K562 (cell line): ENCODE measurements around the gene NMT1. TPM values are rescaled to one million over a fixed set of nuclear protein-coding genes. Genes with fewer than 3 reads are reported as not detected.
A peak's percentile ranks its signal among the peaks of the same experiment; 100 is the strongest.

Experiments
- ATF1 ChIP-seq, 2 experiments: fragments of 450-650 bp in 1 of 2; IDR thresholded peaks; 2 replicates each; pipeline ENCODE4 v1.6.1; 2016; ENCODE audit warnings: missing compliant biosample characterization in 1 of 2, missing genetic modification characterization in 1 of 2
- BRD4 ChIP-seq: fragments of 200-600 bp; sonication (generic); IDR thresholded peaks from 2 replicates; pipeline ENCODE4 v1.6.1; 2017; ENCODE audit warnings: inconsistent platforms
- HNRNPK ChIP-seq: fragments of 200-400 bp; formaldehyde crosslinking; IDR thresholded peaks from one replicate; pipeline ENCODE4 v1.6.1; 2018; ENCODE audit warnings: mild to moderate bottlenecking, low read depth, low read length; ENCODE audit not compliant: poor library complexity, severe bottlenecking
- IFI16 ChIP-seq: fragments of 250-450 bp; sonication (Bioruptor Pico); IDR thresholded peaks from 2 replicates; pipeline ENCODE4 v2.1.2; 2022; ENCODE audit warnings: mild to moderate bottlenecking, inconsistent platforms
- RNF2 ChIP-seq: sonication (generic); IDR thresholded peaks from 2 replicates; pipeline ENCODE4 v1.6.1; 2016
- U2AF2 ChIP-seq: fragments of 200-400 bp; formaldehyde crosslinking; optimal IDR thresholded peaks from 2 replicates; pipeline ENCODE3; 2017; ENCODE audit warnings: low read depth, mild to moderate bottlenecking, low read length
- ZBTB17 ChIP-seq: fragments of 450-650 bp; formaldehyde crosslinking; IDR thresholded peaks from 2 replicates; pipeline ENCODE4 v1.4.0; 2020; ENCODE audit warnings: mild to moderate bottlenecking
- polyA plus RNA-seq, 8 experiments: library from polyadenylated mRNA; depleted of rRNA in 4 of 8; stranded (reverse) in 5 of 8; unstranded in 3 of 8; fragments of >200 nt; fragmentation: Nextera tagmentation in 2 of 8; fragmentation: Illumina TruSeq in 1 of 8; extraction: Ambion mirVana in 2 of 8; extraction: Trizol in 1 of 8; gene quantifications; 2 replicates each; pipeline versions ENCODE4 v1.2.1 to v1.2.3, GENCODE V29; 2011 to 2014; ENCODE audit warnings: inconsistent platforms in 1 of 8, missing spikeins in 1 of 8
- total RNA-seq, 7 experiments: library from RNA; depleted of rRNA in 6 of 7; stranded (reverse); fragments of >200 nt in 6 of 7; fragmentation: Illumina TruSeq in 2 of 7; extraction: Trizol in 2 of 7; gene quantifications; 2 replicates each; pipeline versions ENCODE4 v1.2.1 to v1.2.3, GENCODE V29; 2011 to 2021; ENCODE audit warnings: low replicate concordance in 1 of 7
- TF ChIP-seq, protein P1 (sequence below), 2 experiments: fragments of 200-800 bp in 1 of 2; sonication (Bioruptor generic) in 1 of 2; sonication (generic) in 1 of 2; formaldehyde crosslinking in 1 of 2; IDR thresholded peaks in 1 of 2; conservative IDR thresholded peaks in 1 of 2; 2 replicates each; pipeline versions ENCODE4 v1.5.0 to v1.6.1; 2016 to 2020; ENCODE audit warnings: missing compliant biosample characterization in 1 of 2, missing genetic modification characterization in 1 of 2, missing genetic modification reagents in 1 of 2
- TF ChIP-seq, protein P2 (sequence below): fragments of 200-800 bp; sonication (Bioruptor generic); IDR thresholded peaks from 2 replicates; pipeline ENCODE4 v1.6.1; 2016; ENCODE audit warnings: missing genetic modification characterization, missing compliant biosample characterization
- TF ChIP-seq, protein P3 (sequence below): sonication (generic); formaldehyde crosslinking; IDR thresholded peaks from 2 replicates; pipeline ENCODE4 v1.8.0; 2022; ENCODE audit warnings: missing genetic modification reagents, mild to moderate bottlenecking, borderline replicate concordance
- TF ChIP-seq, protein P4 (sequence below): IDR thresholded peaks from 2 replicates; pipeline ENCODE4 v1.6.1; 2012; ENCODE audit warnings: low read depth, low read length, improper control_type of control experiment, borderline replicate concordance
- TF ChIP-seq, protein P5 (sequence below): fragments of 250-450 bp; sonication (Bioruptor Pico); IDR thresholded peaks from 2 replicates; pipeline ENCODE4 v1.4.0; 2020; ENCODE audit warnings: mild to moderate bottlenecking

Gene NMT1
- total and polyA plus RNA-seq, 9 of the 15 experiments (the other 6 are each of a cell fraction or from before 2014, with no cell fraction given) = 86.7 to 569 (median 213) TPM

DNA sequence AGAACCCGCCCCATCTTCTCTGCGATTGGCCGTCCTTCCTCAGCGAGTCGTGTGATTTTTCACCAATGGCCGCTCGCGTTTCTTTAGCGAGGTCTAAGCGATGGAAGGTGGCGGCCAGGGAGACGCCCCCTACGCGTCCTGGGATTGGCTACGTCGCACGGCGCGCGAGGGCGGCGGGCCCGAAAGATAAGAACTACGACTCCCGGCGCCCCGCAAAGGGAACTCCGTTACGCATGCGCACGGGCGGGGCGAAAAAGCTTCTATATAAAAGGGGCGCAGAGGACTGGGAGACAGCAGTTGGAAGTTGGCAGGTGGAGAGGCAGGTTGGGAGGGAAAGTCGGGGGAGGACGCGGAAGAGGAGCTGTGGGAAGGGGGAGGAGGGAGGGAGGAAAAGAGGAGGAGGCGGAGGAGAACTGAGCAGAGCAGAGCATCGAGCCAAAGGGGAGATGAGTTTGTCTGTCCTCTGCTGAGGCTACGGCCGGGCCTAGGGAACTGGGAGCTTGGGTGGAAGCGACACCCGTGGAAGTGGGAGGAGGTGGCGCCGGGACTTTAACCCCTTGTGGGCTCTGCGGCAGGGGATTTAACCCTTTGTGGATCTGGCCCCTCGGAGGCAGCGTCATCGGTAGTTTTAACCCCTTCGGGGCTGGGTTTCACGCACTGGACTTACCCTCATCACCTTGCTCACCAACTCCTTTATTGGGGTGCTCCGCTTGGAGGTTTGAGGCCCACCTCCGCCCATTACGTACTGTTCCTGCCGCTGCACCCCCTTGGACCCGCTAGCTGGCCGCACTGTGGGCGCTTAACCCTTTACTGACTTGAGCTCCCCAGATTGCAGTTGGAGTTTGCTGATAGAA lies 87.3 kb downstream of the NMT1 start, which contains the start of gene HEXIM1 (continued):
- TF ChIP-seq ZBTB17 (CRISPR knock-in tag) (peak; percentile 94), HNRNPK (peak; percentile 67), ATF1 (CRISPR knock-in tag; IDR thresholded peaks at IDR 0.05) (no peak), ATF1 (tag; IDR thresholded peaks at IDR 0.05) (peak; percentile 89), RNF2 (peak; percentile 72), BRD4 (no peak; the same call in 1 of the 2 replicates), U2AF2 (no peak), IFI16 (no peak)
- TF ChIP-seq, protein P1, sequence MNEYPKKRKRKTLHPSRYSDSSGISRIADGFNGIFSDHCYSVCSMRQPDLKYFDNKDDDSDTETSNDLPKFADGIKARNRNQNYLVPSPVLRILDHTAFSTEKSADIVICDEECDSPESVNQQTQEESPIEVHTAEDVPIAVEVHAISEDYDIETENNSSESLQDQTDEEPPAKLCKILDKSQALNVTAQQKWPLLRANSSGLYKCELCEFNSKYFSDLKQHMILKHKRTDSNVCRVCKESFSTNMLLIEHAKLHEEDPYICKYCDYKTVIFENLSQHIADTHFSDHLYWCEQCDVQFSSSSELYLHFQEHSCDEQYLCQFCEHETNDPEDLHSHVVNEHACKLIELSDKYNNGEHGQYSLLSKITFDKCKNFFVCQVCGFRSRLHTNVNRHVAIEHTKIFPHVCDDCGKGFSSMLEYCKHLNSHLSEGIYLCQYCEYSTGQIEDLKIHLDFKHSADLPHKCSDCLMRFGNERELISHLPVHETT (CRISPR knock-in tag; conservative IDR thresholded peaks at IDR 0.05 in 1 of 2, IDR thresholded peaks at IDR 0.05 in 1 of 2) = peak in 1 of 2 experiments; percentile 5; a peak in 1 of 4 replicates
- TF ChIP-seq, protein P2, sequence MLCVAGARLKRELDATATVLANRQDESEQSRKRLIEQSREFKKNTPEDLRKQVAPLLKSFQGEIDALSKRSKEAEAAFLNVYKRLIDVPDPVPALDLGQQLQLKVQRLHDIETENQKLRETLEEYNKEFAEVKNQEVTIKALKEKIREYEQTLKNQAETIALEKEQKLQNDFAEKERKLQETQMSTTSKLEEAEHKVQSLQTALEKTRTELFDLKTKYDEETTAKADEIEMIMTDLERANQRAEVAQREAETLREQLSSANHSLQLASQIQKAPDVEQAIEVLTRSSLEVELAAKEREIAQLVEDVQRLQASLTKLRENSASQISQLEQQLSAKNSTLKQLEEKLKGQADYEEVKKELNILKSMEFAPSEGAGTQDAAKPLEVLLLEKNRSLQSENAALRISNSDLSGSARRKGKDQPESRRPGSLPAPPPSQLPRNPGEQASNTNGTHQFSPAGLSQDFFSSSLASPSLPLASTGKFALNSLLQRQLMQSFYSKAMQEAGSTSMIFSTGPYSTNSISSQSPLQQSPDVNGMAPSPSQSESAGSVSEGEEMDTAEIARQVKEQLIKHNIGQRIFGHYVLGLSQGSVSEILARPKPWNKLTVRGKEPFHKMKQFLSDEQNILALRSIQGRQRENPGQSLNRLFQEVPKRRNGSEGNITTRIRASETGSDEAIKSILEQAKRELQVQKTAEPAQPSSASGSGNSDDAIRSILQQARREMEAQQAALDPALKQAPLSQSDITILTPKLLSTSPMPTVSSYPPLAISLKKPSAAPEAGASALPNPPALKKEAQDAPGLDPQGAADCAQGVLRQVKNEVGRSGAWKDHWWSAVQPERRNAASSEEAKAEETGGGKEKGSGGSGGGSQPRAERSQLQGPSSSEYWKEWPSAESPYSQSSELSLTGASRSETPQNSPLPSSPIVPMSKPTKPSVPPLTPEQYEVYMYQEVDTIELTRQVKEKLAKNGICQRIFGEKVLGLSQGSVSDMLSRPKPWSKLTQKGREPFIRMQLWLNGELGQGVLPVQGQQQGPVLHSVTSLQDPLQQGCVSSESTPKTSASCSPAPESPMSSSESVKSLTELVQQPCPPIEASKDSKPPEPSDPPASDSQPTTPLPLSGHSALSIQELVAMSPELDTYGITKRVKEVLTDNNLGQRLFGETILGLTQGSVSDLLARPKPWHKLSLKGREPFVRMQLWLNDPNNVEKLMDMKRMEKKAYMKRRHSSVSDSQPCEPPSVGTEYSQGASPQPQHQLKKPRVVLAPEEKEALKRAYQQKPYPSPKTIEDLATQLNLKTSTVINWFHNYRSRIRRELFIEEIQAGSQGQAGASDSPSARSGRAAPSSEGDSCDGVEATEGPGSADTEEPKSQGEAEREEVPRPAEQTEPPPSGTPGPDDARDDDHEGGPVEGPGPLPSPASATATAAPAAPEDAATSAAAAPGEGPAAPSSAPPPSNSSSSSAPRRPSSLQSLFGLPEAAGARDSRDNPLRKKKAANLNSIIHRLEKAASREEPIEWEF (CRISPR knock-in tag) = no peak
- TF ChIP-seq, protein P3, sequence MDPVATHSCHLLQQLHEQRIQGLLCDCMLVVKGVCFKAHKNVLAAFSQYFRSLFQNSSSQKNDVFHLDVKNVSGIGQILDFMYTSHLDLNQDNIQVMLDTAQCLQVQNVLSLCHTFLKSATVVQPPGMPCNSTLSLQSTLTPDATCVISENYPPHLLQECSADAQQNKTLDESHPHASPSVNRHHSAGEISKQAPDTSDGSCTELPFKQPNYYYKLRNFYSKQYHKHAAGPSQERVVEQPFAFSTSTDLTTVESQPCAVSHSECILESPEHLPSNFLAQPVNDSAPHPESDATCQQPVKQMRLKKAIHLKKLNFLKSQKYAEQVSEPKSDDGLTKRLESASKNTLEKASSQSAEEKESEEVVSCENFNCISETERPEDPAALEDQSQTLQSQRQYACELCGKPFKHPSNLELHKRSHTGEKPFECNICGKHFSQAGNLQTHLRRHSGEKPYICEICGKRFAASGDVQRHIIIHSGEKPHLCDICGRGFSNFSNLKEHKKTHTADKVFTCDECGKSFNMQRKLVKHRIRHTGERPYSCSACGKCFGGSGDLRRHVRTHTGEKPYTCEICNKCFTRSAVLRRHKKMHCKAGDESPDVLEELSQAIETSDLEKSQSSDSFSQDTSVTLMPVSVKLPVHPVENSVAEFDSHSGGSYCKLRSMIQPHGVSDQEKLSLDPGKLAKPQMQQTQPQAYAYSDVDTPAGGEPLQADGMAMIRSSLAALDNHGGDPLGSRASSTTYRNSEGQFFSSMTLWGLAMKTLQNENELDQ (CRISPR knock-in tag) = no peak
- TF ChIP-seq, protein P4, sequence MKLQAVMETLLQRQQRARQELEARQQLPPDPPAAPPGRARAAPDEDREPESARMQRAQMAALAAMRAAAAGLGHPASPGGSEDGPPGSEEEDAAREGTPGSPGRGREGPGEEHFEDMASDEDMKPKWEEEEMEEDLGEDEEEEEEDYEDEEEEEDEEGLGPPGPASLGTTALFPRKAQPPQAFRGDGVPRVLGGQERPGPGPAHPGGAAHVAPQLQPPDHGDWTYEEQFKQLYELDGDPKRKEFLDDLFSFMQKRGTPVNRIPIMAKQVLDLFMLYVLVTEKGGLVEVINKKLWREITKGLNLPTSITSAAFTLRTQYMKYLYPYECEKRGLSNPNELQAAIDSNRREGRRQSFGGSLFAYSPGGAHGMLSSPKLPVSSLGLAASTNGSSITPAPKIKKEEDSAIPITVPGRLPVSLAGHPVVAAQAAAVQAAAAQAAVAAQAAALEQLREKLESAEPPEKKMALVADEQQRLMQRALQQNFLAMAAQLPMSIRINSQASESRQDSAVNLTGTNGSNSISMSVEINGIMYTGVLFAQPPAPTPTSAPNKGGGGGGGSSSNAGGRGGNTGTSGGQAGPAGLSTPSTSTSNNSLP = no peak
- TF ChIP-seq, protein P5, sequence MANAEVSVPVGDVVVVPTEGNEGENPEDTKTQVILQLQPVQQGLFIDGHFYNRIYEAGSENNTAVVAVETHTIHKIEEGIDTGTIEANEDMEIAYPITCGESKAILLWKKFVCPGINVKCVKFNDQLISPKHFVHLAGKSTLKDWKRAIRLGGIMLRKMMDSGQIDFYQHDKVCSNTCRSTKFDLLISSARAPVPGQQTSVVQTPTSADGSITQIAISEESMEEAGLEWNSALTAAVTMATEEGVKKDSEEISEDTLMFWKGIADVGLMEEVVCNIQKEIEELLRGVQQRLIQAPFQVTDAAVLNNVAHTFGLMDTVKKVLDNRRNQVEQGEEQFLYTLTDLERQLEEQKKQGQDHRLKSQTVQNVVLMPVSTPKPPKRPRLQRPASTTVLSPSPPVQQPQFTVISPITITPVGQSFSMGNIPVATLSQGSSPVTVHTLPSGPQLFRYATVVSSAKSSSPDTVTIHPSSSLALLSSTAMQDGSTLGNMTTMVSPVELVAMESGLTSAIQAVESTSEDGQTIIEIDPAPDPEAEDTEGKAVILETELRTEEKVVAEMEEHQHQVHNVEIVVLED (CRISPR knock-in tag) = peak; percentile 98
